GM20000 (cell line): Measurements from ENCODE around the gene SNED1.

Source experiments
- DNase-seq: peaks from one replicate; pipeline ENCODE4 v3.0.0; 2012; ENCODE audit warnings: low spot score
- TF ChIP-seq, protein P1 (sequence below): IDR thresholded peaks from 2 replicates; pipeline ENCODE4 v1.5.1; 2012; ENCODE audit warnings: mild to moderate bottlenecking, control low read depth; ENCODE audit errors: extremely low read depth, missing control alignments

Gene SNED1

DNA sequence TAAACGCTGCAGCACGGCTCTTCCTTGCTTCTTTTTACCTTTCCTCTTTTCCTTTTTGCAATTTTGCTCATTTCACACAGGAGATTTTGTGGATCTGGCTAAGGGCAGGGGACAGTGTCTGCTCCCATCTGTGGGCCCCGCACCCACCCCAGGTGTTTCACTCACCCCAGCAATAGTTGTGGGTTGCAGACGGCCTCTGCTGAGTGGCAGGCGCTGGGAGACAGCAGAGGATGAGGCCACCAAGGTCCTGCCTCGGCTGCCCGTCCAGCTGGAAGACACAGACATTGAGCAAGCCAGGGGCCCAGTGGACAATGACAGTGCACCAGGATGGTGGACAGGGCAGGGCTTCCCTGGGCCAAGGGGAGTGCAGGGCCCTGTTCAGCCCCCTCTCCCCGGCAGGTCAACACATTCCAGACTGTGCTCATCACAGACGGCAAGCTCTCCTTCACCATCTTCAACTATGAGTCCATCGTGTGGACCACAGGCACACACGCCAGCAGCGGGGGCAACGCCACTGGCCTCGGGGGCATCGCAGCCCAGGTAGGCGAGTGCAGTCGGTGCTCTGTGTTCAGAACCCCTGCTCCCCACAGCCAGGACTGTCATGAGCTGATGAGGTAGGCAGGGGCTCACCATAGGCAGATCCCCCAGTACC, 35.0 kb downstream of the SNED1 start:
- TF ChIP-seq, protein P1, sequence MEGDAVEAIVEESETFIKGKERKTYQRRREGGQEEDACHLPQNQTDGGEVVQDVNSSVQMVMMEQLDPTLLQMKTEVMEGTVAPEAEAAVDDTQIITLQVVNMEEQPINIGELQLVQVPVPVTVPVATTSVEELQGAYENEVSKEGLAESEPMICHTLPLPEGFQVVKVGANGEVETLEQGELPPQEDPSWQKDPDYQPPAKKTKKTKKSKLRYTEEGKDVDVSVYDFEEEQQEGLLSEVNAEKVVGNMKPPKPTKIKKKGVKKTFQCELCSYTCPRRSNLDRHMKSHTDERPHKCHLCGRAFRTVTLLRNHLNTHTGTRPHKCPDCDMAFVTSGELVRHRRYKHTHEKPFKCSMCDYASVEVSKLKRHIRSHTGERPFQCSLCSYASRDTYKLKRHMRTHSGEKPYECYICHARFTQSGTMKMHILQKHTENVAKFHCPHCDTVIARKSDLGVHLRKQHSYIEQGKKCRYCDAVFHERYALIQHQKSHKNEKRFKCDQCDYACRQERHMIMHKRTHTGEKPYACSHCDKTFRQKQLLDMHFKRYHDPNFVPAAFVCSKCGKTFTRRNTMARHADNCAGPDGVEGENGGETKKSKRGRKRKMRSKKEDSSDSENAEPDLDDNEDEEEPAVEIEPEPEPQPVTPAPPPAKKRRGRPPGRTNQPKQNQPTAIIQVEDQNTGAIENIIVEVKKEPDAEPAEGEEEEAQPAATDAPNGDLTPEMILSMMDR, result no peak
- DNase-seq, result no peak

DNA sequence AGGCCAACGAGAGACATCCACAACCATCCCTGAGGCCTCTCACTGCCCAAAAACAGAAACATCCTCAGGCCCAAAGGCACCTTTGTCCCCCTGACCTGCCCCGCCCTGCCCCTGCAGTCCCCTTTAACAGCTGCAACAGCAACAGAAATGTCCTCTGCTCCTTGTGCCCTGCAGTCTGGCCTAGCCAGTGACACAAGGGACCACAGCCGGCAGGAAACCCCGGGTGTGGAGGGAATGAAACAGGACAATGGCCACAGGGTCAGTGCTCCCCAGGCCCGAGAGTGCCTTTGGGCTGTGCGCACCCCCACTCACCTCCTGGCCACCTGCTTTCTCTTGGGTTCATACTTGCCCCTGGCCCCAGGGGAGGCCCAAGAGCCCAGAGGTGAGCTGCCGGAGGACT, 35.6 kb downstream of the SNED1 start:
- TF ChIP-seq, protein P1, result no peak

DNA sequence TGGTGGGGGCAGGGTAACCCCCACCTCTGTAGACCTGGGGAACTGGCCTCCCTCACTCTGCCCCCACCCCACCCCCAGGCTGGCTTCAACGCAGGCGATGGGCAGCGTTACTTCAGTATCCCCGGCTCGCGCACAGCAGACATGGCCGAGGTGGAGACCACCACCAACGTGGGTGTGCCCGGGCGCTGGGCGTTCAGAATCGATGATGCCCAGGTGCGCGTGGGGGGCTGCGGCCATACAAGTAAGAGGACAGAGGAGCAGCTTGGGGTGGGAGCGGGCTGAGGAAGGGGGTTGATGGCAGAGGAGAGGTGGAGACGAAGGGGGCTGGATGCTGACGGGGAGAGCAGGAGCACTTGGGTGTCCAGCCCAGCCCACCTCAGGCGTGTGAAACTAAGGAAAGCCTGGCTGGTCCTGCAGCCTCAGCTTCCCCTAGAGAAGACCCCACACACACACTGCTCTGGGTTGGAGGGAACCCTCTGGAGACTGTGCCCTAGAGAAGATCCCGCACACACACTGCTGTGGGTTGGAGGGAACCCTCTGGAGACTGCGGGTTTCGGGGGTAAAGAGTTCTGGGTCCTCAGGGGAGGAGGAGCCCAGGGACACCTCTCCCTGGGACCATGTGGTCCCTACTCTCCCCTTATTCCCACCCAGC, 36.2 kb downstream of the SNED1 start:
- DNase-seq, result no peak

More for the DNA sequence above, 35.6 kb downstream of the SNED1 start:
- no peak for DNase-seq

DNA sequence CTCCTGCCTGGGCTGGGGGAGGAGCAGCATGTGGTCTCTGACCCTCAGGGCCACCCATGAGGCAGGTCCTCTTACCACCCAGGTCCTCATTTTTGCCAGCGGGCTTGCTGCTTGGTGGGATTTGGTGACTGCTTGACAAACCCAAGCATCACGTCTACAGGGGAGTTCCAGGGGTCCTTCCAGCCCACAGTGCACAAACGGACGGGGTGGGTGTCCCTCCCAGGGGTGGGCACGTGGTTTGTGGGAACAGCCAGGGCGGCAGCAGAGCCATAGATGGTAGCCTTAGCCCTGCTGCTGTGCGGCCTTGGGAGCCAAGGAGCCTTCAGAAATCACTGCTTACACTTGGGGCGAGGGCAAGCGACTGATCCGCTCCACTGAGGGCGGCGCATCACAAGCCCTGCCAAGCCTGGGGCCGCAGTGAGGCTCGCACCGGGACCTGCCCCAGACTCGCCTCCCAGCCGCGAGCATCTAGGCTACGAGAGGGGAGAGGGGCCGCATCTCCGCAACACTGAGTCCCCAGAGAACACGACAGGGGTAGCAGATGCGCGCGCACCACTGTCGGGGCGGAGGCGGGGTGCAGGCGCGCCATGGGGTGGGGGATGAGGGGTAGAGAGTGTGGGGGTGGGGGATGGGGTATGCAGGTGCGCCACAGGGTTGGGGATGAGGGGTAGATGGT, 36.9 kb downstream of the SNED1 start:
- TF ChIP-seq, protein P1, result no peak
- peak; percentile 68 for DNase-seq

More for the DNA sequence above, 36.2 kb downstream of the SNED1 start:
- TF ChIP-seq, protein P1, result no peak

DNA sequence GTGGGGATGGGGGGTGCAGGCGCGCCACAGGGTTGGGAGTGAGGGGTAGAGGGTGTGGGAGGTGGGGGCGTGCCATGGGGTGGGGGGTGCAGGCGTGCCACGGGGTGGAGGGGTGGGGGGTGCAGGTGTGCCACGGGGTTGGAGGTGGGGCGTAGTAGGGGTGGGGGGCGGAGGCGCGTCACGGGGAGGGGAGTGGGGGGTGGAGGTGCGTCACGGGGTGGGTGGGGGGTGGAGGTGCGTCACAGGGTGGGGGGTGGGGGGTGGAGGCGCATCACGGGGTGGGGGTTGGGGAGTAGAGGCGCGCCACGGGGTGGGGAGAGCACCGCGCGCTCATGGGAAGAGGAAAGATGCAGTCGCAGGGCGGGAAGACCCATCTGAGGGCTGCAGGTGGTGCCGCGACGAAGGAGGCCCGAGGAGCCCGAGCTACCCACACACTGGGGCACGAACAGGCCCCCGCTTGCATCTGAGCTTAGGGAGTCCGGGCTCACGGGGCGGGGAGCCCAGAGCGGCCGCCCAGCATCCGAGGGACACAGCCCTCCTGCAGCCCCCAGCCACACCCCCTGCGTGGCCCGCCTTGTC, 37.5 kb downstream of the SNED1 start:
- TF ChIP-seq, protein P1, result no peak
- peak; percentile 70 for DNase-seq

DNA sequence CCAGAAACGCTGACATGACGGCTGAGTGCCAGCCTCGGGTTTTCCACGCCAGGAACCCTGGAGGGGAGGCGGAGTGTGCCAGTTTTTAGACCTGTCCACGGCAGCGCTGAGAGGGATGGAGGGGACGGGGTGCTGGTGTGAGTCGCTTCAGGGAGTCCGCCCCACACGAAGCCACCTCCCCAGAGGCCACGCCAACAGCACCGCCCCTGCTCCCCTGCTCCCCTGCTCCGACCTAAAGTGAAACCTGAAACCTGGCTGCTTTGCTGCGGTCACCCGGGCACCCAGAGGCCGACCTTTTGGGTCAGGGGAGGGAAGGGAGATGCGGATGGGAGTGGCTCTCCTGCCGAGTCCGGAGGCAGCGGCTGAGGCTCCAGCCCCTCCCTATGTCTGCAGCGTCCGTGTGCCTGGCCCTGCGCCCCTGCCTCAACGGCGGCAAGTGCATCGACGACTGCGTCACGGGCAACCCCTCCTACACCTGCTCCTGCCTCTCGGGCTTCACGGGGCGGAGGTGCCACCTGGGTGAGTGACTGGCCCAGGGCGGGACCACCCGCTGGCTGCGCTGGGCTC, 38.1 kb downstream of the SNED1 start:
- TF ChIP-seq, protein P1, result no peak
- peak; percentile 91 for DNase-seq
